Endothelial cell of umbilical vein (primary cell): ENCODE results near the gene MROH2A. TPM values are rescaled to one million over a fixed set of nuclear protein-coding genes. Genes with fewer than 3 reads are reported as not detected.

ENCODE experiments used
- BruUV-seq: library from RNA; stranded (reverse); fragments of 400-500 nt; replicated peaks from 2 replicates; lab custom pipeline; 2021; lab: Mats Ljungman, UMichigan
- CTCF ChIA-PET: fragments of 300-600, 350-600 bp; sonication (Branson Sonifier 250); formaldehyde crosslinking; loops from one replicate; lab custom pipeline; 2021; ENCODE audit warnings: antibody characterized with exemption, inconsistent platforms; lab: Charles Lee
- POLR2A ChIA-PET: fragments of 300-600, 350-600 bp; sonication (Branson Sonifier 250); formaldehyde crosslinking; loops from one replicate; lab custom pipeline; 2021; ENCODE audit warnings: antibody characterized with exemption, inconsistent platforms; lab: Charles Lee
- DNase-seq: peaks from one replicate; pipeline ENCODE4 v3.0.0-alpha.2; 2011; ENCODE audit warnings: low read depth, low spot score
- FAIRE-seq: peaks from 2 replicates; lab custom pipeline; 2011; peaks lifted over from hg19 to GRCh38; lab: Jason Lieb, UNC
- H2AFZ ChIP-seq: 2 replicates; pipeline ENCODE4 v1.6.0; 2012; ENCODE audit warnings: low read depth, low read length, control low read depth, inconsistent platforms
- H3K27ac ChIP-seq: 2 replicates; pipeline ENCODE4 v1.5.1; 2011; ENCODE audit warnings: low read depth, mild to moderate bottlenecking, control low read depth, low read length, moderate library complexity; ENCODE audit not compliant: insufficient read depth
- H3K27me3 ChIP-seq, 2 experiments: 2 replicates each; pipeline versions ENCODE4 v1.6.0 to v1.6.1; 2011; ENCODE audit warnings: low read length in 2 of 2, mixed read lengths in 1 of 2; ENCODE audit not compliant: control insufficient read depth in 2 of 2, insufficient read depth in 2 of 2
- H3K36me3 ChIP-seq, 2 experiments: 2 replicates in 1 of 2; 3 replicates in 1 of 2; pipeline ENCODE4 v1.5.1; 2011; ENCODE audit warnings: low read length in 2 of 2, mild to moderate bottlenecking in 1 of 2, moderate library complexity in 1 of 2; ENCODE audit not compliant: control insufficient read depth in 2 of 2, insufficient read depth in 2 of 2; ENCODE audit errors: extremely low read depth in 1 of 2
- H3K4me1 ChIP-seq: 3 replicates; pipeline ENCODE4 v1.5.1; 2011; ENCODE audit warnings: mild to moderate bottlenecking, low read length; ENCODE audit not compliant: control insufficient read depth, insufficient read depth; ENCODE audit errors: extremely low read depth
- H3K4me2 ChIP-seq: 2 replicates; pipeline ENCODE4 v1.6.1; 2011; ENCODE audit warnings: low read length, control low read depth, mixed read lengths; ENCODE audit not compliant: insufficient read depth
- H3K4me3 ChIP-seq, 3 experiments: fragments of 200-600 bp in 1 of 3; sonication (generic), shearing (Covaris generic) in 1 of 3; replicated peaks in 1 of 3; 2 replicates each; pipeline ENCODE4 v1.5.1; 2011 to 2016; ENCODE audit warnings: control low read depth in 3 of 3, low read length in 3 of 3, mild to moderate bottlenecking in 2 of 3, inconsistent platforms in 1 of 3, low read depth in 1 of 3, moderate library complexity in 1 of 3; ENCODE audit not compliant: insufficient read depth in 1 of 3
- H3K79me2 ChIP-seq: 2 replicates; pipeline ENCODE4 v1.6.0; 2012; ENCODE audit warnings: low read length, inconsistent platforms; ENCODE audit not compliant: control insufficient read depth, insufficient read depth
- H3K9ac ChIP-seq: replicated peaks from 2 replicates; pipeline ENCODE3; 2011; ENCODE audit warnings: low read length, control low read depth; ENCODE audit not compliant: insufficient read depth; ENCODE audit errors: extremely low read depth
- H3K9me1 ChIP-seq: replicated peaks from 3 replicates; pipeline ENCODE4 v1.6.0; 2011; ENCODE audit warnings: mild to moderate bottlenecking, low read length; ENCODE audit not compliant: control insufficient read depth, insufficient read depth; ENCODE audit errors: extremely low read depth
- H3K9me3 ChIP-seq: replicated peaks from 2 replicates; pipeline ENCODE4 v1.5.1; 2012; ENCODE audit warnings: low read length, inconsistent platforms; ENCODE audit not compliant: control insufficient read depth, insufficient read depth
- H4K20me1 ChIP-seq: replicated peaks from 2 replicates; pipeline ENCODE3; 2011; ENCODE audit warnings: mild to moderate bottlenecking, low read length; ENCODE audit not compliant: control insufficient read depth, insufficient read depth; ENCODE audit errors: extremely low read depth
- EZH2 ChIP-seq: IDR thresholded peaks from 2 replicates; pipeline ENCODE4 v1.6.1; 2012; ENCODE audit warnings: borderline replicate concordance, low read depth, mild to moderate bottlenecking, moderate library complexity, low read length, inconsistent platforms; ENCODE audit not compliant: severe bottlenecking
- FOS ChIP-seq: IDR thresholded peaks from 2 replicates; pipeline ENCODE4 v1.6.1; 2011; ENCODE audit warnings: mild to moderate bottlenecking, low read length, moderate library complexity, borderline replicate concordance; ENCODE audit not compliant: insufficient read depth
- GATA2 ChIP-seq: IDR thresholded peaks from 2 replicates; pipeline ENCODE4 v1.7.0; 2011; ENCODE audit warnings: low read depth, mild to moderate bottlenecking, moderate library complexity, mixed read lengths, low read length; ENCODE audit not compliant: insufficient read length, insufficient read depth
- JUN ChIP-seq: IDR thresholded peaks from 2 replicates; pipeline ENCODE4 v1.6.1; 2011; ENCODE audit warnings: borderline replicate concordance, low read depth; ENCODE audit not compliant: insufficient read length, insufficient read depth
- MAX ChIP-seq: IDR thresholded peaks from 2 replicates; pipeline ENCODE4 v1.6.1; 2011; ENCODE audit not compliant: insufficient read depth, insufficient read length
- MYC ChIP-seq: IDR thresholded peaks from one replicate; pipeline ENCODE4 v1.6.1; 2011; ENCODE audit warnings: mild to moderate bottlenecking, low read depth, low read length
- POLR2A ChIP-seq: IDR thresholded peaks from 2 replicates; pipeline ENCODE4 v1.6.1; 2012; ENCODE audit warnings: low read depth, mild to moderate bottlenecking, control low read depth, low read length
- POLR2AphosphoS5 ChIP-seq: IDR thresholded peaks from 2 replicates; pipeline ENCODE4 v1.6.1; 2012; ENCODE audit warnings: low read depth, mild to moderate bottlenecking, control low read depth, low read length, moderate library complexity; ENCODE audit not compliant: insufficient read depth
- dilution Hi-C: fragments of 300-500 bp; cut with MboI; formaldehyde crosslinking; loops from one replicate; pipeline ENCODE4 v1.15.0; 2019; ENCODE audit warnings: low sequenced_read_pairs; ENCODE audit not compliant: extremely low pct_ligation_motif_present
- intact Hi-C: fragments of 100-400 bp; cut with micrococcal nuclease; formaldehyde crosslinking; loops from one replicate; pipeline ENCODE4 v1.10.0; 2022
- polyA plus RNA-seq, 4 experiments: library from polyadenylated mRNA; depleted of rRNA in 3 of 4; stranded (reverse) in 3 of 4; unstranded in 1 of 4; fragments of >200 nt; gene quantifications; 2 replicates each; pipeline versions ENCODE4 v1.2.1 to v1.2.3, GENCODE V29; 2011 to 2012; ENCODE audit warnings: missing spikeins in 1 of 4
- total RNA-seq: library from RNA; stranded (reverse); gene quantifications from 2 replicates; pipeline ENCODE4 v1.2.3, GENCODE V29; 2021
- TF ChIP-seq, protein P1 (sequence below), 2 donors: IDR thresholded peaks; 1 replicate in 1 of 2; 2 replicates in 1 of 2; pipeline ENCODE4 v1.5.1; 2011; ENCODE audit warnings: low read length in 2 of 2, mild to moderate bottlenecking in 2 of 2, moderate library complexity in 2 of 2, control low read depth in 1 of 2, inconsistent platforms in 1 of 2, low read depth in 1 of 2; ENCODE audit not compliant: insufficient read depth in 1 of 2; ENCODE audit errors: extremely low read depth in 1 of 2

MROH2A gene
- total and polyA plus RNA-seq, 2 donors (not counting 3 experiments of a cell fraction or from before 2014, with no cell fraction given): not detected

GRCh38 chr2:233821709-233822100 is 43.6 kb downstream of the MROH2A start:
- POLR2A ChIA-PET: no interaction called here
- TF ChIP-seq POLR2AphosphoS5 (no peak), MAX (no peak), JUN (no peak), GATA2 (no peak), EZH2 (no peak), MYC (no peak), FOS (no peak), POLR2A (no peak)
- TF ChIP-seq, protein P1, sequence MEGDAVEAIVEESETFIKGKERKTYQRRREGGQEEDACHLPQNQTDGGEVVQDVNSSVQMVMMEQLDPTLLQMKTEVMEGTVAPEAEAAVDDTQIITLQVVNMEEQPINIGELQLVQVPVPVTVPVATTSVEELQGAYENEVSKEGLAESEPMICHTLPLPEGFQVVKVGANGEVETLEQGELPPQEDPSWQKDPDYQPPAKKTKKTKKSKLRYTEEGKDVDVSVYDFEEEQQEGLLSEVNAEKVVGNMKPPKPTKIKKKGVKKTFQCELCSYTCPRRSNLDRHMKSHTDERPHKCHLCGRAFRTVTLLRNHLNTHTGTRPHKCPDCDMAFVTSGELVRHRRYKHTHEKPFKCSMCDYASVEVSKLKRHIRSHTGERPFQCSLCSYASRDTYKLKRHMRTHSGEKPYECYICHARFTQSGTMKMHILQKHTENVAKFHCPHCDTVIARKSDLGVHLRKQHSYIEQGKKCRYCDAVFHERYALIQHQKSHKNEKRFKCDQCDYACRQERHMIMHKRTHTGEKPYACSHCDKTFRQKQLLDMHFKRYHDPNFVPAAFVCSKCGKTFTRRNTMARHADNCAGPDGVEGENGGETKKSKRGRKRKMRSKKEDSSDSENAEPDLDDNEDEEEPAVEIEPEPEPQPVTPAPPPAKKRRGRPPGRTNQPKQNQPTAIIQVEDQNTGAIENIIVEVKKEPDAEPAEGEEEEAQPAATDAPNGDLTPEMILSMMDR (IDR thresholded peaks at IDR 0.05; ENCODE audit: extremely low read depth in 1 of 2, insufficient read depth in 1 of 2, low read depth in 1 of 2, low read length in 2 of 2): no peak
- Histone ChIP-seq H3K4me3 (no peak overlapping the region), H3K79me2 (no peaks in the 10 kb centered on the region), H3K9me1 (no peaks in the 10 kb centered on the region), H3K36me3 (no peaks in the 10 kb centered on the region), H3K4me2 (no peak overlapping the region), H3K27me3 (no peaks in the 10 kb centered on the region), H3K9me3 (no peaks in the 10 kb centered on the region), H3K9ac (no peak overlapping the region), H3K4me1 (no peaks in the 10 kb centered on the region), H4K20me1 (no peaks in the 10 kb centered on the region), H2AFZ (no peak overlapping the region), H3K27ac (no peak overlapping the region)
- FAIRE-seq (no peak), DNase-seq (no peak)
- intact Hi-C loops (no loop called here), dilution Hi-C loops (no loop called here)
- BruUV-seq: no TSS peak
- CTCF ChIA-PET: no interaction called here
